ENCODE results near the gene PCYOX1L. TPM values are rescaled to one million over a fixed set of nuclear protein-coding genes. Genes with fewer than 3 reads are reported as not detected.

The PCYOX1L gene
- total RNA-seq, 1 experiment from 2014 or later, result 15.9 TPM

DNA sequence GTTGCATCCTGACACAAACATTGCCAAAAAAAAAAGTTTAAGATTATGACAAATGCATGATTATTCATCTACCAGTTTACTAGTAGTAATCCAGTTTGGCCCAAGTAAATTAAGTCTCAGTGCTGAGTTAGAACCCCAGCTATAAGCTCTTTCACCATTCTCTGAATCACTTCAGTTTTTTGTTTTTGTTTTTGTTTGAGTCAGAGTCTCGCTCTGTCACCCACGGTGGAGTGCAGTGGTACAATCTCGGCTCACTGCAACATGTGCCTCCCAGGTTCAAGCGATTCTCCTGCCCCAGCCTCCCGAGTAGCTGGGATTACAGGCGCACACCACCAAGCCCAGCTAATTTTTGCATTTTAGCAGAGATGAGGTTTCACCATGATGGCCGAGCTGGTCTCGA is 1.5 kb upstream of the PCYOX1L start:
- no peak overlapping the region for H3K9ac ChIP-seq (ENCODE audit: low read length)
- no peak overlapping the region for H3K4me2 ChIP-seq (ENCODE audit: low read length)
- H3K36me3 ChIP-seq (ENCODE audit: control insufficient read depth in 1 of 2, insufficient read depth in 2 of 2, low read length in 2 of 2), result peaks cover 21 to 25% of the 10 kb centered on the region in 2 experiments
- no peak overlapping the region for H2AFZ ChIP-seq (ENCODE audit: low read depth, low read length, poor library complexity, severe bottlenecking)
- H3K27ac ChIP-seq (ENCODE audit: low read depth, low read length), result no peak overlapping the region
- intact Hi-C loops (cut with micrococcal nuclease), result no loop called here
- ChIA-PET RAD21 (ENCODE audit: low non-redundant PET in 1 of 2, low total read pairs in 2 of 2, uncharacterized antibody in 2 of 2, unreplicated experiment in 2 of 2) (no interaction called here), CTCF (interaction anchor here (0.7 to 4.2 kb wide), 2 partner anchors 10 to 11 kb away, joined by 4 to 38 read pairs; no protein-coding TSS in a partner anchor), POLR2A (no interaction called here)
- ATAC-seq, result no peak
- H4K20me1 ChIP-seq (ENCODE audit: insufficient read depth), result peaks cover 4% of the 10 kb centered on the region; the same call in 1 of the 2 replicates
- H3K27me3 ChIP-seq (ENCODE audit: insufficient read depth, low read length), result no peaks in the 10 kb centered on the region
- DNase-seq (ENCODE audit: low read depth, low spot score), result no peak
- no peak overlapping the region for H3K4me3 ChIP-seq (replicated peaks in 1 of 2; ENCODE audit: low read depth in 1 of 2, low read length in 2 of 2)
- peaks cover 7 to 18% of the 10 kb centered on the region in 2 experiments; a peak in 3 of 4 replicates for H3K4me1 ChIP-seq (ENCODE audit: control insufficient read depth in 1 of 2, insufficient read depth in 2 of 2, low read length in 2 of 2)
- H3K9me2 ChIP-seq (ENCODE audit: insufficient read depth), result no peaks in the 10 kb centered on the region
- peaks cover 24% of the 10 kb centered on the region for H3K79me2 ChIP-seq (ENCODE audit: insufficient read depth, low read length)
- BruUV-seq (replicated peaks), result no TSS peak
- TF ChIP-seq CBX3 (IDR thresholded peaks at IDR 0.05; ENCODE audit: low read depth) (no peak), YY1 (IDR thresholded peaks at IDR 0.05; ENCODE audit: extremely low read depth, insufficient replicate concordance, low read depth, low read length) (no peak), SIN3A (IDR thresholded peaks at IDR 0.05; ENCODE audit: low read depth) (no peak), ZNF274 (IDR thresholded peaks at IDR 0.05; ENCODE audit: low read depth, low read length) (no peak), FOSL1 (IDR thresholded peaks at IDR 0.05; ENCODE audit: low read depth) (no peak), EZH2phosphoT487 (IDR thresholded peaks at IDR 0.05; ENCODE audit: borderline replicate concordance) (no peak), POLR2AphosphoS5 (IDR thresholded peaks at IDR 0.05; ENCODE audit: low read depth, low read length) (no peak), SRF (IDR thresholded peaks at IDR 0.05; ENCODE audit: low read depth) (no peak), TCF7L2 (IDR thresholded peaks at IDR 0.05; ENCODE audit: borderline replicate concordance, extremely low read depth, insufficient read depth, insufficient read length) (no peak)
- TF ChIP-seq, protein P1, sequence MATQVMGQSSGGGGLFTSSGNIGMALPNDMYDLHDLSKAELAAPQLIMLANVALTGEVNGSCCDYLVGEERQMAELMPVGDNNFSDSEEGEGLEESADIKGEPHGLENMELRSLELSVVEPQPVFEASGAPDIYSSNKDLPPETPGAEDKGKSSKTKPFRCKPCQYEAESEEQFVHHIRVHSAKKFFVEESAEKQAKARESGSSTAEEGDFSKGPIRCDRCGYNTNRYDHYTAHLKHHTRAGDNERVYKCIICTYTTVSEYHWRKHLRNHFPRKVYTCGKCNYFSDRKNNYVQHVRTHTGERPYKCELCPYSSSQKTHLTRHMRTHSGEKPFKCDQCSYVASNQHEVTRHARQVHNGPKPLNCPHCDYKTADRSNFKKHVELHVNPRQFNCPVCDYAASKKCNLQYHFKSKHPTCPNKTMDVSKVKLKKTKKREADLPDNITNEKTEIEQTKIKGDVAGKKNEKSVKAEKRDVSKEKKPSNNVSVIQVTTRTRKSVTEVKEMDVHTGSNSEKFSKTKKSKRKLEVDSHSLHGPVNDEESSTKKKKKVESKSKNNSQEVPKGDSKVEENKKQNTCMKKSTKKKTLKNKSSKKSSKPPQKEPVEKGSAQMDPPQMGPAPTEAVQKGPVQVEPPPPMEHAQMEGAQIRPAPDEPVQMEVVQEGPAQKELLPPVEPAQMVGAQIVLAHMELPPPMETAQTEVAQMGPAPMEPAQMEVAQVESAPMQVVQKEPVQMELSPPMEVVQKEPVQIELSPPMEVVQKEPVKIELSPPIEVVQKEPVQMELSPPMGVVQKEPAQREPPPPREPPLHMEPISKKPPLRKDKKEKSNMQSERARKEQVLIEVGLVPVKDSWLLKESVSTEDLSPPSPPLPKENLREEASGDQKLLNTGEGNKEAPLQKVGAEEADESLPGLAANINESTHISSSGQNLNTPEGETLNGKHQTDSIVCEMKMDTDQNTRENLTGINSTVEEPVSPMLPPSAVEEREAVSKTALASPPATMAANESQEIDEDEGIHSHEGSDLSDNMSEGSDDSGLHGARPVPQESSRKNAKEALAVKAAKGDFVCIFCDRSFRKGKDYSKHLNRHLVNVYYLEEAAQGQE (IDR thresholded peaks at IDR 0.05; ENCODE audit: low read depth), result no peak
- TF ChIP-seq, protein P2, sequence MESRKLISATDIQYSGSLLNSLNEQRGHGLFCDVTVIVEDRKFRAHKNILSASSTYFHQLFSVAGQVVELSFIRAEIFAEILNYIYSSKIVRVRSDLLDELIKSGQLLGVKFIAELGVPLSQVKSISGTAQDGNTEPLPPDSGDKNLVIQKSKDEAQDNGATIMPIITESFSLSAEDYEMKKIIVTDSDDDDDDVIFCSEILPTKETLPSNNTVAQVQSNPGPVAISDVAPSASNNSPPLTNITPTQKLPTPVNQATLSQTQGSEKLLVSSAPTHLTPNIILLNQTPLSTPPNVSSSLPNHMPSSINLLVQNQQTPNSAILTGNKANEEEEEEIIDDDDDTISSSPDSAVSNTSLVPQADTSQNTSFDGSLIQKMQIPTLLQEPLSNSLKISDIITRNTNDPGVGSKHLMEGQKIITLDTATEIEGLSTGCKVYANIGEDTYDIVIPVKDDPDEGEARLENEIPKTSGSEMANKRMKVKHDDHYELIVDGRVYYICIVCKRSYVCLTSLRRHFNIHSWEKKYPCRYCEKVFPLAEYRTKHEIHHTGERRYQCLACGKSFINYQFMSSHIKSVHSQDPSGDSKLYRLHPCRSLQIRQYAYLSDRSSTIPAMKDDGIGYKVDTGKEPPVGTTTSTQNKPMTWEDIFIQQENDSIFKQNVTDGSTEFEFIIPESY (IDR thresholded peaks at IDR 0.05; ENCODE audit: extremely low read depth, insufficient replicate concordance, low read length), result no peak
- no peaks in the 10 kb centered on the region for H3K9me3 ChIP-seq (ENCODE audit: control insufficient read depth in 1 of 2, insufficient read depth in 1 of 2, low read depth in 1 of 2, low read length in 2 of 2)
